ENCODE measurements around the gene CCSER1.
A peak's percentile ranks its signal among the peaks of the same experiment; 100 is the strongest.
"Not testable (repeated sequence)": the region's sequence is repeated elsewhere in the genome, so short reads cannot be mapped to it uniquely, and the experiment has no call there.

CCSER1 gene

DNA sequence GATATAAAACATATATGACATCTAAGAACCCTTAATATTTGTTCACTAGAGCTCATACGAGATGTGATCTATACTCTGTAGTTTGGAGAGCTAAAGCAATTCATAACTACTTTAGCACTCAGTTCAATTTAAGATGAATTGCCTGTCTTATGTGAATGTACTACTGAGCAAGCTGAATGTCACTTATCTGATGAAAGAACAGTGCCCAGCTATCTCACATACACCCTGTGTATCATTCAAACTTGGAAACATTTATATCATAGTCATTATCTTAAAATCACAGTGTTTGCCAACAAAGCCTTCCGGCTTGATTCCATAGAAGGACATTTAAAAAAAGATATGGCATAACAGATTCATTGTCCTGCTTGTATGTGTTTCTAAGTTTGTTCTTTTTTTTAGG lies 639.6 kb downstream of the CCSER1 start:
- H3K27ac ChIP-seq: no peak overlapping the region
- DNase-seq (ENCODE audit: low read depth, low spot score): no peak

DNA sequence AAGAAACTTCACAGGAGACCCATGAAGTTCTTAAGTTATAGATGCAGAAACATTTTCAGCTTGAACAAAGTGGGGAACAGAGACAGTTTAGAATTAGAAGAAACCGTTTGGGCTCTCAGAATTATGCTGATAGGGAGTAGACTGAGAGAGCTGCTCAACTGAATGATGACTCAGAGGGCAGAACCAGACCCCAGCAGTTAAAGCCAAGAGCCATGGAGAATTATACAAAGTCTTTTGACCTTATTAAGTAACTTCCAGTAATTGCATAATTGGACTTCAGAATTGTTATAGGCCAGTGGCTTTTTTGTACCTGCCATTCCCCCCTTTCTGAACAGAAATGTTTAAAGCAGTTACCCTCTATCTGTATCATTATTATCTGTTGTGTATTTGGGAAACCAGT lies 642.1 kb downstream of the CCSER1 start:
- H3K27ac ChIP-seq: no peak overlapping the region
- DNase-seq (ENCODE audit: low read depth, low spot score): no peak

DNA sequence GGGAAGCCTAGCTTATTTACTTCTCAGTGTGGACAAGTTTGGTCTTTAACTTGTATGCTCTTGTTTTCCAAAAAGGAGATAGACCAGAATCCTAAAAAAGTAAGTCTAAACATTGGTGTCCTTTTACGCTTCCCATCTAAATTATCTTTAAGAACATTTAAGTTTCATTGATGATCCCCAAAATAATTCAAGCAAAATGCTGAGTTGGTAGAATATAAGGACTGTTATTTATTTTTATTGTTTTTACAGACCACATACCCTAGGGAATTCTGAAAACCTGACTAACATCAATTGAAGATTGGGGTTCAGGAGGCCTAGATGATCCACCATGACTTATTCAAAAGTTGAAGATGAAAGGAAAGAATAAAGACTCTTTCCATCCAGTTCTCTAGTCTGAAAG lies 653.0 kb downstream of the CCSER1 start:
- no peak overlapping the region for H3K27ac ChIP-seq
- no peak for DNase-seq (ENCODE audit: low read depth, low spot score)

DNA sequence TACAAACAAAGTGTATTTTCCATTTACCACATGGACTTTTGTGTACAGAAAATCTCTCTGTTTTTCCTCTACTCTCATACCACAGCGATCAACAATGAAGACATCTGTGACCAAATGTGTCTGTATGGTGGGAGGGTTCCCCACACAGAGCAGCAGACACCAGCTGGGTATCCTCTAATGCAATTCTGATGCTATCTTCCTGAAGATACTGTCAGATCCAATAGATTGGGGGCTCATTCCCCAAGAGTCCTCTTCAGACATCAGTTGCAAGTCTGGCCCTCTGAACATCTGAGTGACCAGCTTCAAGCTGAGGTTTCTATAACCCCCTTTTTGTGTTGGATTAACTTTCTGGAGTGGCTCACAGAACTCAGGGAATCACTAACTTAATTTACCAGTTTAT lies 659.4 kb downstream of the CCSER1 start:
- DNase-seq (ENCODE audit: low read depth, low spot score): no peak
- H3K27ac ChIP-seq: no peak overlapping the region

DNA sequence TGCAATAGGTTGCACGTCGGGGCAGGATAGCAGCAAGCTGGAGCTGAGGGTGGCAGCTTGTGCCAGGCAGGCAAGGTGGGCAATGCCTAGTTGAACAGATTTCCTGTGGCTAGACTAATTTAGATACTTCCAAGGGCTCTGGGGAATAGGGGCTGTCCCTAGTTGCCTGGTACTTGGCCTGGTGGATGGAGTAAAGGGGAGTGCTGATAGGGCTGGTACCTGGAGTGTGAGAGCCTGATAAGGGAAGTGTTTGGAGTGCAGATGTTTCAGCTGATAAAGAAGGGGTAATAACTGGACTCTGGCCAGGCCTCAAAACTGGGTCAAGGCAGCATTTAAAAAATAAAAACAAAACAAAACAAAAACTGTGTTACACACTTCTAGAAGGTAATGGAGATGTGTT lies 665.5 kb downstream of the CCSER1 start:
- DNase-seq (ENCODE audit: low read depth, low spot score): no peak
- no peak overlapping the region for H3K27ac ChIP-seq

DNA sequence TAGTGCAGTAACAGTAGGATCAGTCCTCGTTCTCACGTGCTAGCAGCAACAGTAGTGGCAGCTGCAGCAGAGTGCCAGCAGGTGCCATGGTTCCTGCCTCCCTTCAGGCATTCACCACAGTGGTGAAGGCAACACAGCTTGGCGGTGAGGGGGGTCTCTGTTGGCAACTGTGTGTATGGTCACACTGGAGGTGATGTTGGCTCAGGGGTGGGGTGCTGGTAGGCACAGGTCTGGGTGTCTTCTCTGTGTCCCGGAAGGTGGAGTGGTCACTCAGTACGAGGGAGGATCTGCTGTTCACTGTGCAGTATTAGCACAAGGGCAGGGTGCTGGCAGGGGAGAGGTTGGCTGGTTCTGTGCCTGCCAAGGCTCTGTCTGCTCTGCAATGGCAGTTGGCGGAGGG lies 671.8 kb downstream of the CCSER1 start:
- DNase-seq (ENCODE audit: low read depth, low spot score): no peak
- no peak overlapping the region for H3K27ac ChIP-seq

DNA sequence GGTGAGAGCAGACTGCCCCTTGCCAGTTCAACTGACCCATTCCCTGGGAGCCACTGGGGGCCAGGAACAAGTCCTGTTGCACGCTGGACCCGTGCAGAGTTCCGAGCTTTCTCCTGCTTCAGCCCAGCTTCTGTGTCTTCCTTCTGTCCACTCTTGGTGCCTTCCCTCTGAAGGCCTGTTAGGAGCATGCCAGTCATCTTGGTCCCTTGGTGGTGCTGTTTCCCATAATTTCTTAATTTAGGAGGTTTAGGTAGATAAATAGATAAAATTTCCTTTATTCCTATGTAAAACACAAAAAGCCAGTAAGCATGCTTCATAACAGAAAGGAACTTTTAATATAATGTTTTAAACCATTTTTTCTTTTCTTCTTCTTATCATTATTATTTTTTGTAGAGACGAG lies 672.7 kb downstream of the CCSER1 start:
- no peak for DNase-seq (ENCODE audit: low read depth, low spot score)
- H3K27ac ChIP-seq: no peak overlapping the region

DNA sequence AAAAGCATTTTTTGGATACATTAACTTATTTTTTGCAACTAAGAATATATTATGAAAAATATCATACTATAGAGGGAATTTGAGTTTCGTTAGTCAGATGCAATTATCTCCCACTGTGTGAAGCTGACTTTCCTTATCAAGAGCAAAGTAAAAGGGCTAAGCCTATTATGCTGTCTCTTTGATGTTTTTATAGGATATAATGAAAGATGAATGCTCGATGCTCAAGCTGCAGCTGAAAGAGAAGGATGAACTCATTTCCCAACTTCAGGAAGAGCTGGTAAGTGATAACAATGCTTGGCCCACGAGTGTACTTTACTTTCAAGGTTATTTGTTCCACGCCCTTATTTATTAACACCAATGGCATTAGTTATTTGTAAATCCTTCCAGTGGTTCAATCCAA lies 688.4 kb downstream of the CCSER1 start:
- no peak overlapping the region for H3K27ac ChIP-seq
- DNase-seq (ENCODE audit: low read depth, low spot score): no peak

DNA sequence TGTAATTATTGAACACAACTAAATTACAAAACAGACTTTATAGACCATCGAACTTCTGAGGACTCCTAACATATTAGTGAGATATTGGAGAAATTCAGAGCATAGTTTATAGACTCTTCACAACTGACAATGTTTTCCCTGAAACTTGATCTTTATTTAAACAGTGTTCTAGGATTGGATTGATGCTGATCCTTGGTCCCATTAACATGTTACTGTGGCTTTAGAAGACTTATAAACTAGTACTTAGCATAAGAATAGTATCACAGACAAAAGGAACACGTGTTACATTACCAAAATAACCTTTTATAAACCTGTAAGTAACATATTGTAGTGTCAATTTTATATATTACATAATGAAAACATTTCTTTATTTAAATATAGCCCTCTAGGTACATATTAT lies 689.6 kb downstream of the CCSER1 start:
- no peak for DNase-seq (ENCODE audit: low read depth, low spot score)
- H3K27ac ChIP-seq: no peak overlapping the region

DNA sequence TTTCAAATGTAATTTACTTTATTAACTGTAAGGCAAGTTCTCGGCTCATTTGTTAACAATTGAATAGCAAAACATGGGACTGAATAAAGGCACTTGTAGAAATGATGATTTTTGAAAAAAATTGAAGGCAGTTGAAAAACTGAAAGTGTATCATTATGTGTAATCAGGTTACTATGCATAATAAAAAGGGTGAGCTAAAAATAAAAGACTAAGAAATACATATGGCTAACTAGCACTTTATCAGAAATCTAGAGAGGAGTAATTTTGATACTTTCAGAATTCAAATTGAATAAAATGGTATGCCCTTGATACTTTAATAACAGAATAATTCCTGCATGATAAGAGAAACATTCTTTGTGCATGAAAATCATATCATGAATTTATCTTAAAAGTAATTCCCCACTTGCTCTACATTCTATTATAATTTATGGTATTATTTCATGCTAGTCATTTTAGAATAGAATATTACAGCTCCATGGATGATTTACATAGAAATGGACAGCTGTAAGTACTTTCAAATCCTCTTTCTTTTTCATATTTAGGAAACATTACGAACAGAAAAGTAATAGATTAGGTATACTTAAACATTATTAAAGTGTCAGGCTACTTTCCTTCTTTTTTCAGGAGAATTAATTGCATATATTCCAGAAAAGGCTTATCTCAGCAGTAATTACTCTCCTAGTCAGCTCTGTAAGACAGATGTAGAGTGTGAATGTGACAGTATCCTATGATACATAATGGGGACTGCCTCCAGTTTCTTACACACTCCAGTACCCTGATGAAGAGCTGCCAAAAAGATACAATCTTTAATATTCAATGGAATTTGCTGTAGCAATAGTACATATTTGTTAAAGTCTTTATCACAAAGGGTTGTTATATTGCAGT lies 697.3 kb downstream of the CCSER1 start:
- DNase-seq (ENCODE audit: low read depth, low spot score): no peak
- H3K27ac ChIP-seq: no peak overlapping the region

DNA sequence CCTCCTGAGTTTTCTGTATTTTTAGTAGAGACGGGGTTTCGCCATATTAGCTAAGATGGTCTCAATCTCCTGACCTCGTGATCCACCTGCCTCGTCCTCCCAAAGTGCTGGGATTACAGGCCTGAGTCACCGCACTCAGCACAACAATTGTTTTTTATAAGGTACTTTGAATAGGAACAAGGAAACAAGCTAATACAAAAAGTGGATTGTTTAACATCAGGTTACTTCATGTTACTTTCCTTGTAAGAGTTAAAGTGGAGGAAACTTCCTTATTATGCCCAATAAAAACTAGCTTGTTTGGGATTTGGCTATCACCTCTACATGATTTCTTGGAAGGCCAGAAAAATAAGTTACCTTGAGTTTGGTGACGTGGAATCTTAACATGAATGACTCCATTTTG lies 698.7 kb downstream of the CCSER1 start:
- H3K27ac ChIP-seq: no peak overlapping the region
- DNase-seq (ENCODE audit: low read depth, low spot score): no peak

DNA sequence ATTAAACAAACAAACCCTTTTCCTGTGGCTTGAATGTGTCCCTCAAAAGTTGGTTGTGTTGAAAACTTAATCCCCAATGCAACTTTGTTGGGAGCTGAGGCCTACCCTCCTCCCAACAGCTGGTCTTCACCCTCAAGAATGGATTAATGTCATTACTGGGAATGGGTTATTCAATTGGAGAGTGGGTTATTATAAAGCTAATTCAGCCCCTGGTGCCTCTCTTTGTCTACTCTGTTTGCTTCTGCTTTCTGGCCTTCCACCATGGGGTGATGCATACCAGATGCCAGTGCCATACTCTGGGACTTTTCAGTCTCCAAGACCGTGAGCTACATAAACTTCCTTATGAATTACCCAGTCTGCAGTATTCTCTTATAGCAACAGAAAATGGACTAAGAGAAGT lies 706.5 kb downstream of the CCSER1 start:
- no peak overlapping the region for H3K27ac ChIP-seq
- DNase-seq (ENCODE audit: low read depth, low spot score): no peak

DNA sequence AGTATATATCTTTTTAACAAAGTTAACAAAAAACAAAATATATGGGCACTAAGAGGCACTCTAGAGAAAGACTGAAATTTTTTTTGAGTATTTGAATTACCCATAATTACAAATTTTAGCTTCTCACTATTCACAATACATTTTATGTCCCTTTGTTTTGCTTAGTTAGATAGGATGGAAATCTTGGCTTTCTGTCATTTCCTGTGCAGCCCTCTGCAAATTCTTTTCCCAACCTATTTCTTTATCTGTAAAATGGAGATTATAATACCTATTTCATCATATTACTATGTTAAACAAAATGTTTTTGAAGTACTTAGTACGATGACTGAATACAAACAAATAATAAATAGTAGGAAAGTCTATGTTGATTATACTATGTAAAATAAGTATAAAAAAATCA lies 710.0 kb downstream of the CCSER1 start:
- no peak overlapping the region for H3K27ac ChIP-seq
- no peak for DNase-seq (ENCODE audit: low read depth, low spot score)

DNA sequence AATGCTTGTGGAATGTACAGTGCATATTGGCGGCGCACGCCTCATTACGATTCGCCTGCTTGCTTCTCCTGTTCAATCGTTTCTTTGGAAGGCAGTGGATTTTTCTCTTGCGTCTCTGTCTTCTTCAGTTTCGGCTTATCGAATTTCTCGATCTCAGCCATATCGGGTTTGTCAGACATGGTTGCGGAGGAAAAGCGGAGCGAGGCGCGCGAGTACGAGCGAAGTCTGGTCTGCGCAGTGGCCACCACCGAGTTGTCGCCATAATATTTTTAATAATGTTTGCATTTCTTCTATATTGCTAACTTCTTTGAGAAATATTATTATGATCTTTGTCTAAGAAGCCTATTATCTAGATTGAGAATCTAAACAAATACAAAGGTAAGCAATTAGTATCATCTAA lies 711.7 kb downstream of the CCSER1 start:
- H3K27ac ChIP-seq; DNase-seq (ENCODE audit: low read depth, low spot score): not testable (repeated sequence)

DNA sequence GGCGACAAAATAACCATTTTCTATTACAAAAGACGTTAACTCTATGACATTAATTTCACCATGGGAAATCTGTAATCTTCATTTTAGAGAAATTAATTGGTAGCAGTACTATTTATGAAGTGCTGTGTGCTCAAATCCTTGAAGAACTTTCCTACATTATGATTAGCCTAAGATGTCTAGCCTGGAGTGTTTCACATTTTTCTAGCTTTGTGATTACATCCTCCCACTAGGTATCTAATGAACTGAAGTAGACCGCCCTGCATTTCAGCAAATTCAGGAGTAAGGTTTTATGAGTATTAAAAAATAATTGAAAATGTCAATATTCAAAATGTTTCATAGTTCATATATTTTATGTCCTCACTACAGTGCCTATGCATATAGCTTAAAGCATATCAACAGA lies 713.1 kb downstream of the CCSER1 start:
- peak overlapping the region; percentile 54 for H3K27ac ChIP-seq
- DNase-seq (ENCODE audit: low read depth, low spot score): no peak

DNA sequence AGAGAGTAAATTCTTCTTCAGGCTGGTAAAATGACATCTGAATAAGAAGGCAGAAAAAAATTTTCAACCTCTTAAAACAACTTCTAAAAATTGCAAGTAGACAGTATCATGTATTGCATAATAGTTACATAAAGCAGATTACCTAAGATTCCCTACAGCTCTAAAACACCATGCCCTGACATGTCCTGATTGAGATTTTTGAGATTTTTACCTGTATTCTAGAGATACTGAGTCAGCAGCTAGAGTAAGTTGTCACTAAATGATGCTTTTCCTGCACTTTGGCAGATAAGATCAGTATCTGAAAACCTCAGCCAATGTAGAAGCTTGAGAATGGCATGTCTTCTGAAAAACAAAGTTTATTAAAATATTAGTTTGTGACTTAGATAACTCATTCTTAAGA lies 713.6 kb downstream of the CCSER1 start:
- peak overlapping the region; percentile 54 for H3K27ac ChIP-seq
- peak; percentile 50 for DNase-seq (ENCODE audit: low read depth, low spot score)

DNA sequence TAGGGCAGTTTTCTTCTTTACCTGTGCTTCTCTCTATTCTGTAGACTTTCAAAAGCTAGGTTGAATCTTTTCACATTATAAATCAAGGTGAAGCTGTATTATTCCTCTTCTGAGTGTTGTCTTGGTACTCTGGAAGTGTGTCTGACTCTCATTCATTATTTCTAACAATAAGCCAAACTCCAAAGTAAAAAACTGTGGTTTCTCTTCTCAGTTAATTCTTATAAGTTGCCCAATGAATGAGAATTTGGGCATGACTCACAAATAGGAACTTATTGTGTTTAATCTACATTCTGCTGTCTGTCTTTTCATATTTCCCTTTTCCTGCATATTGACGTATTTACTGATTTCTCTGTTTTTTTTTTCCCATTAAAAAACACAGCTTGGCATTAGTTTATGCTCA lies 714.5 kb downstream of the CCSER1 start:
- no peak for DNase-seq (ENCODE audit: low read depth, low spot score)
- peak overlapping the region; percentile 54 for H3K27ac ChIP-seq

DNA sequence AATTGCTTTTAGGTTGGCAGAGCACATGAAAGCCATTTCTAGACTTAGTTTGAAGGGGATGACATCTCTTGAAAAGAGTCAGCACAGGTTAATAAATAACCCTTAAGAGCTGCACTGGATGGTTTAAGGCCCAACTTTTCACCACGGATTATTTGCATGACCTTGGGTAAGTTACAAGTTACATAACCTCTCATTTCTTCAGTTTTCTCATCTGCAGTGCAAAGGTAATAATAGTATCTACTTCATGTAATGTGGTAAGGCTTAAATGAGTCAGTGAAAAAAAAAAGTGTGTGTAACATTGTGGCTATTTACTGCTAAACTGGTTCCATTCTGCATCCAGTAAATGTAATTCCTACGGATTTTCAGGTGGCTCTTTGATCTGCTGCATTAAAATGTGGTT lies 715.8 kb downstream of the CCSER1 start:
- no peak overlapping the region for H3K27ac ChIP-seq
- peak; percentile 33 for DNase-seq (ENCODE audit: low read depth, low spot score)

DNA sequence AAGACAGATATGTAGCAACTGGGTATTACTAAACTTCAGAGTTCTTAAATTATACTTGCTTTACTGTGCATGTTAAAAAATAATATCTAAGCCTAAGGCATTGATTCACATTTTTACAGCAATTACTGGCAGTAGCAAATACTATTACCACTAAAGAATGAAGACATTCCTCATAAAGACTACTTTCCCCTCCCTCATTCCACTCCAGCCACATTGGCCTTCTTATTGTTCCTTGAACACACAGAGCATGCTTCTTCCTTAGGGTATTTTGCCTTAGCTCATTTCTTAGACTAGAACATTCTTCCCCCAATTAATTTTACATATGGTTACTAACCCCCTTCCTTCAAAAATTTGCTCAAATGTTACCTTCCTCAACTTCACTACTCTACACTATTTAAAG lies 717.0 kb downstream of the CCSER1 start:
- no peak overlapping the region for H3K27ac ChIP-seq
- DNase-seq (ENCODE audit: low read depth, low spot score): no peak

DNA sequence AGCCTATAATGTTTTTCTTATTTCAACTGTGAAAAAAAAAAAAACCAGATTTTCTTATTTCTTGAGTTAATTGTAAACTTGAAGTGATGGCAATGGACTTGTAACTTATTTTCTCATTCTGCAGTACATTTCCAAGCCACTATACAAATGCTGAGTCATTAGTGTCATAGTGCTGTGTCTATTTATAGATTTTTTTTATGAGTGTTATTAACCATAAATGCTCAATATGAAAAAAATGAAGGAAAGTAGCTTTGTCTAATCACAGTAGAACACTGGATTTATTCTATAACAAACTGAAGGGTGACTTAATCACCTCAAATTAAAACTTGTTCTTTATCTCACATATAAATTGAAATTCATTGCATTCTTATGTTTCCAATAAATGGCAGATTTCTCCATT lies 718.6 kb downstream of the CCSER1 start:
- no peak overlapping the region for H3K27ac ChIP-seq
- no peak for DNase-seq (ENCODE audit: low read depth, low spot score)

DNA sequence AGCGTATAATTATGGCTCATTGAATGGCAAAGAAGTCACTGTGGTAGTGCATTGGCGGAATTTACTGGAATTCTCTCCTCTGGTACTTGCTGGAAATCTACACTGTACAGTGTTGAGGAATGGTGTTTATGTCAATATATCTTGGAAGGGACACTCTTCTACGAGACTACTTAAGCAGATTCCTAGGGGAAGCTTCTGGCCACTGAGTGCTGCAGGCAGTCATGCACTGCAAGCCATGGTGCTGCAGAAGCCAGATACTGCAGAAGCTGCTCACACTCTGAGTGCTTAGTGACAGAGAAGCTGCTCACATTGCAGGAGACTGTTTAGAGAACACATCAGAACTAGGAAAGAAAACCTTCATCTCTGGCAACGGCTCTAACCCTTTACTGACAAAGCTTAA lies 725.0 kb downstream of the CCSER1 start:
- no peak for DNase-seq (ENCODE audit: low read depth, low spot score)
- H3K27ac ChIP-seq: no peak overlapping the region

DNA sequence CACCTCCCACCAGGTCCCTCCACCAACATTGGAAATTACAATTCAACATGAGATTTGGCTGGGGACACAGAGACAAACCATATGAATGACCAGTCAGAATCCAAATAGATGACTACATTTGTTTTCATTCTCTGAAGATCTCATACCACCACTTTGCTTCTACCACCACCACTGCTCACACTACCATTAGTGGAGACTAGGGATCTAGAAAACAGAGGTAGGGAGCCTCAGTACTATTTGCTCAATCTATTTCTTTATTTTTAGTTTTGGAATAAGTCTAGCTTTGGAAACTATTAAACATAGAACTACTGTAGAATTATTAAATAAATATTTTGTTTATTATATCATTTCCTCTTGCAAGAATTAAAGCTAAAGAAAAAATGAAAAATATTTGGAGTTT lies 727.9 kb downstream of the CCSER1 start:
- no peak for DNase-seq (ENCODE audit: low read depth, low spot score)
- H3K27ac ChIP-seq: no peak overlapping the region

Data from epithelial cell of prostate (primary cell).